HL-60/S4 treated with phorbol 12-myristate 13-acetate at 8.2 ng/mL for 4 days and 3 days (cell line): ENCODE measurements around the gene GALNT14.

Experiments used
- in situ Hi-C: fragments of 300-500 bp; cut with MboI; formaldehyde crosslinking; loops from 2 replicates; pipeline ENCODE4 v1.15.0; 2022; ENCODE audit warnings: low sequenced_read_pairs

Gene GALNT14

DNA sequence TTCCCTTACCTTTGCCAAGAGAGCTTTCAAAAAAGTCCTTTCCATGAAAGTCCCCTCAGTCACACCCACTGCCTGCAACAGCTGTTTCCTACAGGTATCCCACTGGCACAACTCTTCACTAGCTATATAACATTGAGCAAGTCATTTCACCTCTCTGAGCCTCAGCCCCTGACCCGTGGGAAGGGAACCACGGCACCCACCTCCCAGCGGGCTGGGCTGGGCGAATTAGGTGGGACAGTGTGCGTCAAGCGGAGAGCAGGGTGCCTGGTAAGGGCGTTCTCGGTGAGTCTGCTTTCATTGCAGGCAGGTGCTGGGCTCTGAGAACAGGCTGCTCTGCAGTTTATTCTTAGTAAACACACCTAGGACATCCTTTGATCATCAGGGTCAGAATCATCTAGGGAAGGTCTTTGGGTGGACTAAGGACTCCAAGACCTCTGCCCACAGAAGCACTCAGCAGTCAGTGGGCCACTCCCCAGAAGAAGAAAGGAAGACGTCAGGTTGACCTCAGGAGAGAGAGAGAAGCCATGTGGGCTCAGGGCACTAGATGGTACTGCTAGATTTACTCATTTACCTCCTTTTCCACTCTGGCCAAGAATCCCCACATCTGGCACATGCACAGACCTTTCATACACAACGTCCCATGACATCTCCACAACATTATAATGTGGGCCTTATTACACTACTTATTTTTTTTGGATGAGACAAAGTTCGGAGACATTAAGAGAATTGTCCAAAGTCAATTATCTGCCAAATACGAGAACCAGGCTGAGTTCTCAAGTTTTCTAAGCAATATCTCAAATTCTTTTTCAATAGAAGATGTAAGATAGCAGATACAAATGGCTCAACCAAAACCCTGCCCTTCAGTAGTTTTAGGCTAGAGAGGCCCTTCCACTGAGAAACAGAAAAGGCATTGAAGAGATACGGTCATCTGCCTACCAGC, 79.9 kb downstream of the GALNT14 start:
- in situ Hi-C loops = no loop called here

GRCh38 chr2:31057691-31058090, 80.5 kb downstream of the GALNT14 start:
- in situ Hi-C loops = no loop called here

- in situ Hi-C loops = no loop called here
Observed at GRCh38 chr2:31055938-31056337, 82.3 kb downstream of the GALNT14 start.

GRCh38 chr2:31054842-31055388, 83.3 kb downstream of the GALNT14 start:
- in situ Hi-C loops = no loop called here

- in situ Hi-C loops = no loop called here
Observed at GRCh38 chr2:31053929-31054782, 84.1 kb downstream of the GALNT14 start.

DNA sequence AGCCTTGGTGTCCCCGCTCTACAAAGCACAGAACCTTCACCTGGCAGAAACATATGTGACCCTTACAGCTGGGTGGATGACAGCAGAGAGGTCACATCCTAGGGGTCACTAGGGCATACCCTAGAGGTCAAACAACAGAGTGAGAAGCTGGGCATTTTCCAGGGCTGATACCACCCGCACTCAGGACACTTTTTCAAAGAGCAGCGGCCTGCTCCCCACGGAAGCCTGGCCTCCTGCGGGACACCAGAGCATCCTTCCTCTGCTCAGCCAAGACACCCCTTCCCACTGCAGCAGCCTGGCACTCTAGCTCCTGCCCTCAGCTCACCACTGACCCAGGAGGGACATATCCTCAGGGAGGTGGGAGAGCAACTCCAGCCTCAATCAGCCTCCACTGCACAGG, 86.0 kb downstream of the GALNT14 start:
- in situ Hi-C loops = no loop called here

- in situ Hi-C loops = no loop called here
Observed at GRCh38 chr2:31051258-31052140, 86.7 kb downstream of the GALNT14 start.

DNA sequence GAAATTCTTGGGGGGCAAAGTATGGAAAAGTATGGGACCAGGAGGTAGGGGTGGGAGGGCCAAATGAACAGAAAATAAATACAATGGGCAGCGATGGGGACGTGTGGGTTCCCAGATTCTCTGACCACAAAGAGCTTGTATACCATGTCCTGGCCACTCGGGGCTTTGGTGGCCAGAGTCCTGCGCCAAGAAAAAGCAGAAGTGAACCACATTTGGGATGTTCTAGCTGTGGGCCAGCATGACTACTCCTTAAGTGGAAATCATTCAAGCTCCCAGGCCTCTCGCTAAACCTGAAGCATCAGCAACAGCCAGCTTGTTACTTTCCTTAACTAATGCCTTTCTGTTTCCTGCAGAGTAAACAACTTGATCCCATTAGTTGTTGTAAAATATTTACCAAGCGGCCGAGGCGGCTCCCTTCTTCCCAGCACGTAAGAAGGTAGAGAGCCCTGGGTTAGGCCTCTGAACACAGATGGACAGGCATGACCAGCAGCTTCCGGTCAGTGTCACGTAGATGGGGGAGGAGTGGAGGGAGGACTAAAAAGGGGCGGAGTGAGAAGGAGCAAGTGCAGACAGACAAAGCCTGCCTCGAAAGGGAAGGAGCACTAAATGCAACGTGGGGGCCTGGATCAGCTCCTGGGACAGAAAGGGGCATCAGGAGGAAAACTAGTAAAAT, 88.2 kb downstream of the GALNT14 start:
- in situ Hi-C loops = no loop called here

GRCh38 chr2:31049264-31049663, 89.0 kb downstream of the GALNT14 start:
- in situ Hi-C loops = no loop called here

DNA sequence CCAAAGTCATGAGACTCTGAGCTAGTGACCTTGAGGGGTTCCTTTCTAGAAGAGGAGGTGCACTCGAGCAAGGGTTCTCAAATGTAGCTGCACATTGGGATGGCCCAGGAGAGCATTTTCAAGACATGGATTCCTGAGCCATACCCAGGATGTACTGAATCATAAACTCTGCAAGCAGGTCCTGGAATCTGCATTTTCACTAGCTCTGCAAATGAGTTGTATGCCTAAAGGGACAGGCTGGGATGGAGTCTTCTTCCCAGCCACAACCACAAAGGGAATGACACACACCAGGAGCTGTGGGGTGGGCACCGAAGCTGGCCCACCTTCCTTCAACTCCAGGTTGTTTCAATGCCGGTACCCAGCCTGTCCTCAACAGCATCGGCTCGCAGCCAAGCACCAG, 90.6 kb downstream of the GALNT14 start:
- in situ Hi-C loops = no loop called here

- in situ Hi-C loops = no loop called here
Observed at GRCh38 chr2:31038385-31038784, 99.9 kb downstream of the GALNT14 start.

DNA sequence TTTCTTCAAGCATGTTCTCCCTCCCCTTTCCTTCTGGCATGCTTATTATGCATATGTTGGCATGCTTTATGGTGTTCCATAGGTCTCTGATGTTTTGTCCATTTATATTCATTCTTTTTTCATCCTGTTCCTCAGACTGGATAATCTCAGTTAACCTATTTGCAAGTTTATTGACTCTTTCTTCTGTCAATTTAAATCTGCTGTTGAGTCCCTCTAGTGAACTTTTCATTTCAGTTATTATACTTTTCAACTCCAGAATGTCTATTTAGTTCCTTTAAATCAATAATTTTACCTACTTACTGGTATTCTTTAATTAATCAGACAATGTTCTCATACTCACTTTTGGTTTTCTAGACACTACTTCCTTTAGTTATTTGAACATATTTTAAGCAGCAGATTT, 101.2 kb downstream of the GALNT14 start:
- in situ Hi-C loops = no loop called here

DNA sequence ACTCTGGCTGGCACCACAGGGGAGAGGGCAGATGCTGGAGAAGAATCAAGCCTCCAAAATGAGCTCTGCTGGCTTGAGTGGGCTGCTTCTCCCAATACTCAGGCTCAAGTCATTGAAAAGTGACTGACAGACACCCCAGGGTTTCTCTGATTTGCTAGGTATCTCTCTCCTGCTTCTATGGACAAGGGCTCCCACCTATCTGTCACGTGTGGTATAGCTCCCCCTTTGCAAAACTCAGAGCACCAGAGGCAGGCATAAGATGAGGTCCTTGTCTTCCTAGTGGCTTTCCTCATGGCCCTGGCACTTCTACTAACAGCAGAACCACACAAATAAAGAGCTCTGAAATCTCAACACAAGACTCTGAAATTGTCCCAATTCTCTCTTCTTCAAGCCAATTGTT, 105.2 kb downstream of the GALNT14 start:
- in situ Hi-C loops = no loop called here

- in situ Hi-C loops = no loop called here
Observed at GRCh38 chr2:31032475-31032874, 105.8 kb downstream of the GALNT14 start.

DNA sequence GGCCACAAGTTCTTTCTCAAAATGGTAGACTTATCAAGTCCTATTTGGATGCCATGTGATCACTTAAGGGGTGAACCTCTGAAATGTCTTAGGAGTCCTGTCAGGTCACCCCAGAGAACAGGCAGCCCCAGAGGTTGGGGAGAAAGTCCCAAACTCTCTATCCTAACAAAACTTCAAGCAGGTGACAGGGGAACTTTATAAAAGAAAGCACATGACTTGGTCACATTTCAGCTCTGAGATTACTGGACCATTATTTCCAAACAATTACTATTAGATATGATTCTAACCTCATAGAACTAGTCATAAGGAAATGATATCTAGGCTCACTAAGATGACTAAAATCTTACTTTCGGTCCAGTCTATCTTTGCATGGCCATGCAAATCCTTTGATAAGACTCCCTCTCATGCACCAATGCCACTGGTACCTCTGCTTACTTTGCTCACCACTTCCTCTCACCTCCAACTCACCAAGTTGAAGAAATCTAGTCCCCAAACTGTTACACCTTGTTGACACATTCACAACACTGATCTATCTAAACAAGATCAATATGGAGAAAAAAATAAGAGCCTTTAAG, 107.0 kb downstream of the GALNT14 start:
- in situ Hi-C loops = no loop called here

GRCh38 chr2:31028417-31028816, 109.8 kb downstream of the GALNT14 start:
- in situ Hi-C loops = no loop called here

DNA sequence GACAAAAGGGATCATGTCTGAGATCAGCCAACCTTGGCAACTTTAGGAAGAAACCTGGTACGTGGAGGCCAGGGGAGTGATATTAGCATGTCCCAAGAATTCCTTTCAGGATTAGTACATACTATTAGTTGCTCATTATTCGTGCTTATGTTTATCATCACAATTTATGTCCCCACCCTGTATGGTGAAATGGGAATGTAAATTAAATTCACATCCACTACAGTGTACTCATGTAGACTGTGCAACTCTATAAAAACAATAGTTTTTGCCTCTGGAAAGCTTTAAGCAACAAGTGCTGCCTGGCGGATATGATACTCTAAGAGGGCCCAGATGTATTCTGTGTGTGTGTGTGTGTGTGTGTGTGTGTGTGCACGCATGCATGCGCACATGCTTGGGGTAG, 110.7 kb downstream of the GALNT14 start:
- in situ Hi-C loops = no loop called here

DNA sequence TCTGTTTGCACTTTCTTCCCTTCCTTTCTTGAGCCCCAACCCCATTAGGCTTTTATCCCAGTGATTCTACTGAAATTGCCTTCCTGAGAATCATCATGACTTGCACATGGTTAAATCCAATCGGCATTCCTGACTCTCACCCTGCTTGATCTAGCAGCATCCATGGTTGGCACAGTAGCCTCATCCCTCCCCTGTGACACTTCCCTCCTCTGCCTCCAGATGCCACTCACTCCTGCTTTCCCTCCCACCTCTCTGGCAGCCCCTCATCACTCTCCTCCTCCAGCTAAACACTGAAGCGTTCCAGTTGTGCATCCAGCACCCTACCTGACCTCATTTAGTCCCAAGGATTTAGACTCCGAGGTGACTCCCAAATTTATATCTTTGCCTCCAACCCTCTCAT, 114.7 kb downstream of the GALNT14 start:
- in situ Hi-C loops = no loop called here

DNA sequence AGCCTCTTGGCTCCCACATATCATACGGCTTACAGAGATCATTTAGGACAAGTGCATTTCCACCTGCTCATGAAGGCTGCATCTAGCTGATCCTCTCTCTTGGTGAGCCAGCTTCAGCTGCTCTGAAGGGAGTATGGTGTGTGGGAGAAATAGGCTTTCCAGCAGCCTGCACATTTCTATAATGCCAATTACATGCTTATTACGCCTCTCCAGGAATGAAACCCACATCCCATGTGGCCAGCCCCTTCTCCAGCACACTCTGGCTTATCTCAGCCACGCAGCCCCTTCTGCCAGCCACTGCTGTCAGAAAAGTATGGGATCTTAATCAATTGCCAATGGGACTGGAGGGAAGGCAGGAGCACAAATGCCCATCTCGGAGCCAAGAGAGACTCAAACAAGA, 117.5 kb downstream of the GALNT14 start:
- in situ Hi-C loops = no loop called here

DNA sequence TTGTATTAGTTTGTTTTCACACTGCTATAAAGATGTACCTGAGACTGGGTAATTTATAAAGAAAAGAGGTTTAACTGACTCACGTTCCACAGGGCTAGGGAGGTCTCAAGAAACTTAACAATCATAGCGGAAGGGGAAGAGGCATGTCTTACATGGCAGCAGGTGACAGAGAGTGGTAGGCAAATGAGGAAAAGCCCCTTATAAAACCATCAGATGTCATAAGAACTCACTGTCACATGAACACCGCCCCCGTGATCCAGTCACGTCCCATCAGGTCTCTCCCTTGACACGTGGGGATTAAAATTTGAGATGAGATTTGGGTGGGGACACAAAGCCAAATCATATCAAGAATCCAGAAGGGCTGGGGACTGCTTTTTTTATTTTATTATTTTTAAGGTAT, 120.0 kb downstream of the GALNT14 start:
- in situ Hi-C loops = no loop called here
